Upper lobe of left lung (tissue), 6 donors: ENCODE results near the gene ELOA. TPM values are rescaled to one million over a fixed set of nuclear protein-coding genes. Genes with fewer than 3 reads are reported as not detected.
A peak's percentile ranks its signal among the peaks of the same experiment; 100 is the strongest.

ENCODE experiments used
- ATAC-seq, 2 donors: fragments of 200-7000 bp; cut with Tn5 transposase; one replicate each; pipeline ENCODE4 v1.9.1; 2022; ENCODE audit warnings: mild to moderate bottlenecking in 2 of 2, moderate library complexity in 2 of 2; ENCODE audit not compliant: low FRiP score in 2 of 2
- DNase-seq, 2 donors: peaks; one replicate each; pipeline ENCODE4 v3.0.0-alpha.2; 2019 to 2020
- H3K27ac ChIP-seq, 4 donors: fragments of 200-600 bp; sonication (generic); one replicate each; pipeline ENCODE4 v1.5.1; 2016 to 2019
- H3K27me3 ChIP-seq, 4 donors: fragments of 200-600 bp; sonication (generic); one replicate each; pipeline ENCODE4 v1.5.1; 2017 to 2019
- H3K36me3 ChIP-seq, 4 donors: fragments of 200-600 bp; sonication (generic); one replicate each; pipeline ENCODE4 v1.5.1; 2016 to 2019
- H3K4me1 ChIP-seq, 4 donors: fragments of 200-600 bp; sonication (generic); one replicate each; pipeline ENCODE4 v1.5.1; 2018 to 2019
- H3K4me3 ChIP-seq, 4 donors: fragments of 200-600 bp; sonication (generic); one replicate each; pipeline ENCODE4 v1.5.1; 2017 to 2019; ENCODE audit warnings: mild to moderate bottlenecking in 2 of 4, moderate library complexity in 1 of 4
- H3K9me3 ChIP-seq, 4 donors: fragments of 200-600 bp; sonication (generic); one replicate each; pipeline ENCODE4 v1.5.1; 2018 to 2019
- EP300 ChIP-seq, 4 donors: sonication (generic); formaldehyde crosslinking; IDR thresholded peaks; one replicate each; pipeline ENCODE4 v1.5.1; 2017; ENCODE audit warnings: antibody characterized with exemption in 4 of 4, control low read depth in 2 of 4
- POLR2A ChIP-seq, 4 donors: fragments of 450-650 bp; IDR thresholded peaks; one replicate each; pipeline ENCODE4 v1.5.1; 2016 to 2017; ENCODE audit warnings: antibody characterized with exemption in 4 of 4, mild to moderate bottlenecking in 2 of 4
- POLR2AphosphoS5 ChIP-seq, 2 donors: sonication (generic); formaldehyde crosslinking; IDR thresholded peaks; one replicate each; pipeline ENCODE4 v1.5.1; 2017; ENCODE audit warnings: antibody characterized with exemption in 2 of 2
- WGBS, 2 donors: methylation state at CpG; one replicate each; pipeline ENCODE4 v1.1.5; 2017 to 2018; 5-methylcytosine and 5-hydroxymethylcytosine counted together
- total RNA-seq, 6 donors: library from RNA; depleted of rRNA in 4 of 6; stranded (reverse); fragments of >200 nt in 4 of 6; gene quantifications; one replicate each; pipeline versions ENCODE4 v1.1.0 to v1.2.1, GENCODE V29; 2016 to 2021
- TF ChIP-seq, protein P1 (sequence below), 6 experiments: fragments of 450-650 bp in 4 of 6; fragments of 200-600 bp in 2 of 6; sonication (generic) in 2 of 6; IDR thresholded peaks; one replicate each; pipeline ENCODE4 v1.5.1; 2016 to 2019; ENCODE audit warnings: antibody characterized with exemption in 6 of 6
- donor health status: DM: no; HTN: no; CAD: no; lungs with moderate emphysema.
- donor health status: DM: no; HTN: yes; CAD: no; lungs with severe emphysema.

ELOA gene
- total RNA-seq, 6 donors from 2014 or later, result 43.2 to 71.2 (median 59.0) TPM

DNA sequence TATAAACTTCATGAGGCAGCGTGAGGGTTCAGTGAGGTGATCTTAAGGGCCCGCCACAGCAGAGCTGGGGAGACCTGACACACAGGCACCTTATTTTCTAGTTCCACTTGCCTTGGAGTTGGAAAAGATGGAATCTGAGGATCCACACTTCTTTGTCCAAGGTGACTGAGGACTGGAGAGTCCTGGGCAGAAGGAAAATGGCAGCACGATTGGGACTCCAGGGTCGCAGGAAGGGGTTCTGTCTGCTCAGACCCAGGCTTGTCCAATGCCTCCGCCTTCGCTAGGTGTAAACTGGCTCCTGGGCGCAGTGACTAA, 55.9 kb downstream of the ELOA start:
- no peaks in the 10 kb centered on the region for H3K27me3 ChIP-seq
- DNase-seq (no peak), ATAC-seq (no peak)
- no peaks in the 10 kb centered on the region for H3K9me3 ChIP-seq
- H3K27ac ChIP-seq, result peak overlapping the region; percentile 94 to 97 (median 95)
- 47 to 77% methylated on average over 2 to 7 of the region's 7 CpGs for WGBS, 2 donors
- H3K4me1 ChIP-seq, result peaks cover 20 to 58% (median 27%) of the 10 kb centered on the region in 4 donors
- peak overlapping the region in 3 of 4 donors; percentile 73 to 96 (median 86) for H3K4me3 ChIP-seq
- H3K36me3 ChIP-seq, result peaks cover 9 to 50% (median 30%) of the 10 kb centered on the region in 4 donors
- TF ChIP-seq POLR2A (IDR thresholded peaks at IDR 0.05) (no peak), EP300 (IDR thresholded peaks at IDR 0.05) (no peak), POLR2AphosphoS5 (IDR thresholded peaks at IDR 0.05) (no peak)
- TF ChIP-seq, protein P1, sequence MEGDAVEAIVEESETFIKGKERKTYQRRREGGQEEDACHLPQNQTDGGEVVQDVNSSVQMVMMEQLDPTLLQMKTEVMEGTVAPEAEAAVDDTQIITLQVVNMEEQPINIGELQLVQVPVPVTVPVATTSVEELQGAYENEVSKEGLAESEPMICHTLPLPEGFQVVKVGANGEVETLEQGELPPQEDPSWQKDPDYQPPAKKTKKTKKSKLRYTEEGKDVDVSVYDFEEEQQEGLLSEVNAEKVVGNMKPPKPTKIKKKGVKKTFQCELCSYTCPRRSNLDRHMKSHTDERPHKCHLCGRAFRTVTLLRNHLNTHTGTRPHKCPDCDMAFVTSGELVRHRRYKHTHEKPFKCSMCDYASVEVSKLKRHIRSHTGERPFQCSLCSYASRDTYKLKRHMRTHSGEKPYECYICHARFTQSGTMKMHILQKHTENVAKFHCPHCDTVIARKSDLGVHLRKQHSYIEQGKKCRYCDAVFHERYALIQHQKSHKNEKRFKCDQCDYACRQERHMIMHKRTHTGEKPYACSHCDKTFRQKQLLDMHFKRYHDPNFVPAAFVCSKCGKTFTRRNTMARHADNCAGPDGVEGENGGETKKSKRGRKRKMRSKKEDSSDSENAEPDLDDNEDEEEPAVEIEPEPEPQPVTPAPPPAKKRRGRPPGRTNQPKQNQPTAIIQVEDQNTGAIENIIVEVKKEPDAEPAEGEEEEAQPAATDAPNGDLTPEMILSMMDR (IDR thresholded peaks at IDR 0.05), result no peak

DNA sequence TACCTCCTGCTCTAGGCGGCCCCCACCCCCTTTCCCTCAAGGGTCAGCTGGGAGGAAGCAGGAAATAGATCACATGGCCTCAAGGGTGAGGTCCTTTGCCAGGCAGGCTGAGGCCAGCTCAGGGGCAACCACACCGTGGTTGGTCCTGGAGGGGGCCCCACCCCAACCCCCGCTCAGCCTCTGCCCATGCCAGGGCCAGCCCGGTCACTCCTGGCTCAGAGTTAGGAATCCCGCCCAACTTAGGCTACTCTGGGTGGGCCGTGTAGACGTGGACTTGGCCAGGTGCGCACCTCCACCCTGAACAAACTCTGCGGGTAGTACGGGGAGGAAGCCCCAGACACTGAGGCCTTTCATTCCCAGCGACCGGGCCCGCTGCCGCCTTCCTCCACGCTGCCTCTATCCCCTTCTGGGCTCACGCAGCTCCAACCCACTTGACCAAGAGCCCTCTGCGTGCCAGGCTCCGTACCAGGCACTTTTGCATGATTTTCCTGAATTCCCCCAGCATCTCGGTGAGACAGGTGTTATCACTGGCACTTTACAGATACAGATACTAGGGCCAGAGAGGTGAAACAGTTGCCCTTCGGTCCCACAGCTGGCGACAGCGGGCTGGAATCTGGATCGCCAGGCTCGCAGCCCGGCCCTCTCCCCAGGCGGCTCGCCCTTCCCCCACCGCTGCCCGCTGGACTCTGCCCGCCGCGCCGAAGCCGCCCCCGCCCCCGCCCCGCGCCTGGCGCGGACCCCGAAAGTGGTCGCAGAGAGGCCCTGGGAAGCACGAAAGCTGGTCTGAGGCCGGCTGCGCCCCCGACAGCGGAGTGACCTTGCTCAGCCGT, 56.5 kb downstream of the ELOA start:
- ATAC-seq, result peak; percentile 46 to 89
- TF ChIP-seq POLR2A (IDR thresholded peaks at IDR 0.05), result peak in 3 of 4 donors; percentile 41 to 86 (median 69)
- TF ChIP-seq EP300 (IDR thresholded peaks at IDR 0.05), result no peak
- peak; percentile 89 to 90 for TF ChIP-seq POLR2AphosphoS5 (IDR thresholded peaks at IDR 0.05)
- WGBS, 2 donors, result 0% methylated on average over 21 of the region's 48 CpGs; no CpG with 5 or more reads in 1 of the 2 donors

DNA sequence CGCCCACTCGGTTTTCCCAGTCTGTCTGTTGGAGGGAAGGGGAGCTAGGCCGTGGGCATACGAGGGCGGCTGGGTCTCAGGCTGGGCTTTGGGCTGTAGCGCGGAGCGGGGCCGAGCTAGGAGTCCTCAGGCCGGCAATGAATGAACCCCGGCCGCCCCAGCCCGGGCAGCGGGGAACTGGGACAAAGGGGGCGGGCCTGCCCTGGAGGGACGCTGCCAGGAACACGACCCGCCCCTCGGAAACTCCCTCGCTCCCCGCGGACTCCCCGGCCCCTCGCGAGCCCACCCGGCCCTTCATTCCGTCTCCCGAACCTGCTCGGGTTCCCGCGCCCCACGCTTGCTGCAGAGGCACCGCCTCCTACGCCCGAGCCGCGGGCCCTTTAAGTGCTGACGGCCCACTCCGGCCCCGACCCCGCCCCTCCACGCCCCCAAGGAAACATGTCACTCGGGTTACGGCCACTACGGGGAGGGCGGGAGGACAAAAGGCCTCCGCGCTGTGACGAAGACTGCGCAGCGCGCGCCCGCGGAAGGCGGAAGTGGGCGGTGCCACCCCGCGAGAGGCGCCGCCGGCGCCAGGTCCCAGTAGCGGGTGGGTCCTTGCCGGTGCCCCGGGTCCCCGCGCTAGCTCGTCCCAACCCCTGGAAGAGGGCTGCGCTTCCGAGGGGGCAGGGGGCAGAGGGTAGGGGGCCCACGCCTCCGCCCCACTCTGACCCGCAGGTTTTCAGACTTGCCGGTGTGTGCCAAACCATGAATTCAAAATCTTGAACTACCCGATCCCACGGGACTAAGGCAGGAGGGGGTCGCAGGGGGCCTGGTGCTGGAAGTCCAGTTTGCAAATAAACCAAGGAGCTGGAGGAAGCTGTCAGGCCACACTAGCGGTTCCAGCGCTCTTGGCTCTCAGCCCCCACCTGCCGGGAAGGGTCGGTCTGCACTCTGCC, 57.4 kb downstream of the ELOA start, which contains the start of gene GALE:
GALE (minus strand) TSS at position 355 of the 938 bp plus-strand sequence. CDS start 1,747 bp downstream, outside the sequence.
- ATAC-seq (peak; percentile 93 to 97), DNase-seq (peak; percentile 96 to 99)
- H3K4me1 ChIP-seq, result peaks cover 20 to 58% (median 26%) of the 10 kb centered on the region in 4 donors
- WGBS, 2 donors, result 0% methylated on average over 18 to 41 of the region's 82 CpGs
- peak; percentile 96 to 97 for TF ChIP-seq POLR2AphosphoS5 (IDR thresholded peaks at IDR 0.05)
- TF ChIP-seq, protein P1 (IDR thresholded peaks at IDR 0.05), result peak in 2 of 6 experiments; percentile 26 to 39
- TF ChIP-seq EP300 (IDR thresholded peaks at IDR 0.05), result peak in 1 of 4 donors; percentile 94
- peak in 3 of 4 donors; percentile 55 to 90 (median 60) for TF ChIP-seq POLR2A (IDR thresholded peaks at IDR 0.05)
- peak within 1 kb of the TSS; percentile 94 to 97 (median 95) for H3K27ac ChIP-seq
- peaks cover 5 to 43% (median 23%) of the 10 kb centered on the region in 4 donors for H3K36me3 ChIP-seq
- no peaks in the 10 kb centered on the region for H3K27me3 ChIP-seq
- peak within 1 kb of the TSS; percentile 73 to 96 (median 91) for H3K4me3 ChIP-seq
- no peaks in the 10 kb centered on the region for H3K9me3 ChIP-seq

More for the DNA sequence above, 56.5 kb downstream of the ELOA start:
- peak; percentile 92 to 94 for DNase-seq
- Histone ChIP-seq H3K27me3 (no peaks in the 10 kb centered on the region), H3K9me3 (no peaks in the 10 kb centered on the region), H3K27ac (peak overlapping the region; percentile 94 to 97 (median 95)), H3K4me3 (peak overlapping the region; percentile 73 to 96 (median 91)), H3K4me1 (peaks cover 20 to 58% (median 26%) of the 10 kb centered on the region in 4 donors), H3K36me3 (peaks cover 9 to 48% (median 28%) of the 10 kb centered on the region in 4 donors)

DNA sequence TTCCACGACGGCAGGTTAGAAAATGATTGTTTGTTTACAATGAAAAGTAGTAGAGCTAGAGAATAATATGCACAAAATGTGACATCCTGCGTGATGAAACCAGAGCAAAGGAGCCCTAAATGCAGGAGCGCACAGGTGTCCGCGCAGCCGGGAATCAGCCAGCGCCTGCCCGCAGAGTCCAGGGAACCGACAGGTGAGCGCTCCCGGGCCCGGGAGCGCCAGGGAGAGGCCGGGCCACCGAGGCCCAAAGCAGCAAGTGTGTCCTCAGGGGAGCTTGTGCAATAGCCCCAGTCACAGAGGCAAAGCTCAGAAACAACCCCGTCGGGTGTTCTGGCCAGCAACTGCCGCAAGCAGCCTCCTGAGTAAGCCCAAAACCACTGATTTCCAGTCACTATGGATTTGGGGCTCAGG, 58.1 kb downstream of the ELOA start:
- Histone ChIP-seq H3K27ac (peak overlapping the region; percentile 94 to 97 (median 95)), H3K4me1 (peaks cover 20 to 53% (median 26%) of the 10 kb centered on the region in 4 donors), H3K4me3 (peak overlapping the region; percentile 70 to 96 (median 80)), H3K9me3 (no peaks in the 10 kb centered on the region), H3K27me3 (no peaks in the 10 kb centered on the region), H3K36me3 (peaks cover 0 to 36% (median 16%) of the 10 kb centered on the region in 4 donors)
- TF ChIP-seq, protein P1 (IDR thresholded peaks at IDR 0.05), result no peak
- DNase-seq (peak; percentile 73 to 84), ATAC-seq (no peak)
- 23 to 30% methylated on average over 4 to 16 of the region's 19 CpGs for WGBS, 2 donors
